ENCODE data around the gene ANXA4. TPM values are rescaled to one million over a fixed set of nuclear protein-coding genes. Genes with fewer than 3 reads are reported as not detected.

Gene ANXA4
- total RNA-seq, 1 experiment from 2014 or later: 183 TPM

GRCh38 chr2:69815717-69816116, 73.8 kb downstream of the ANXA4 start:
- intact Hi-C loops (cut with micrococcal nuclease; ENCODE audit: unreplicated experiment): loop anchor here (10.0 kb wide), 1 partner anchor 251 kb away; no protein-coding TSS in a partner anchor
- in situ Hi-C loops (cut with HindIII; ENCODE audit: low pct_unique_long_range_greater_than_20kb, low sequenced_read_pairs): no loop called here
- BruUV-seq (replicated peaks): no TSS peak

DNA sequence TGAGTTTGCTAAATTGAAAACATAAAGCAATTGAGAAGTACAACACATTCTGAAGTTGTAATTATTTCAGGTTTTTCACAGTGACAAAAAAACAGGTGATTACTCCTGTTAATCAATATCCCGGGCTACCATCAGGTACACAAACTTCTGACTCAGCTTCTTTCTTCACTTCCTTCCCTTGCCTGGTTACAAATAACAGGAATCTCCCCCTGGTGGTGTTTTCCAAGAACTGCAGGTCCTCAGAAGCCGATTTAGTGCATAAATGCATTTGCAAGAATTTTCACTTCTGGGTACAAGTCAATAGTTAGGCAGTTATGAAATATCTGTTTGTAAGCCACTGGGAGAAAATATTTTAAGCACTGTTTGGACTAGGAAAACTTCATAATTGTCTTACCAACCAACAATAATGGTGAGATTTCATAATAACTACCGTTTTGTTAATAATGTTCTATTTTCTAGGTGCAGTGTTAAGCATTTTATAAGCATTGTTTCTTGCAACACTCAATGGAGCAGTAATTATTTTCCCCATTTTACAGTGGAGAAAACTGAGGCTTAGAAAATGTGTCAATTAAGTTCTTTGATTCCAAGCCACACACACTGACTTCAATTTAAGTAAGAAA, 75.1 kb downstream of the ANXA4 start:
- intact Hi-C loops (cut with micrococcal nuclease; ENCODE audit: unreplicated experiment): loop anchor here (1.0 to 10.0 kb wide), 2 partner anchors 93 to 252 kb away; no protein-coding TSS in a partner anchor

More at GRCh38 chr2:69815717-69816116, 73.8 kb downstream of the ANXA4 start:
- POLR2A ChIA-PET: no interaction called here
- TF ChIP-seq, protein P1, sequence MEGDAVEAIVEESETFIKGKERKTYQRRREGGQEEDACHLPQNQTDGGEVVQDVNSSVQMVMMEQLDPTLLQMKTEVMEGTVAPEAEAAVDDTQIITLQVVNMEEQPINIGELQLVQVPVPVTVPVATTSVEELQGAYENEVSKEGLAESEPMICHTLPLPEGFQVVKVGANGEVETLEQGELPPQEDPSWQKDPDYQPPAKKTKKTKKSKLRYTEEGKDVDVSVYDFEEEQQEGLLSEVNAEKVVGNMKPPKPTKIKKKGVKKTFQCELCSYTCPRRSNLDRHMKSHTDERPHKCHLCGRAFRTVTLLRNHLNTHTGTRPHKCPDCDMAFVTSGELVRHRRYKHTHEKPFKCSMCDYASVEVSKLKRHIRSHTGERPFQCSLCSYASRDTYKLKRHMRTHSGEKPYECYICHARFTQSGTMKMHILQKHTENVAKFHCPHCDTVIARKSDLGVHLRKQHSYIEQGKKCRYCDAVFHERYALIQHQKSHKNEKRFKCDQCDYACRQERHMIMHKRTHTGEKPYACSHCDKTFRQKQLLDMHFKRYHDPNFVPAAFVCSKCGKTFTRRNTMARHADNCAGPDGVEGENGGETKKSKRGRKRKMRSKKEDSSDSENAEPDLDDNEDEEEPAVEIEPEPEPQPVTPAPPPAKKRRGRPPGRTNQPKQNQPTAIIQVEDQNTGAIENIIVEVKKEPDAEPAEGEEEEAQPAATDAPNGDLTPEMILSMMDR (IDR thresholded peaks at IDR 0.05): no peak
- no peak for TF ChIP-seq SIN3A (IDR thresholded peaks at IDR 0.05; ENCODE audit: borderline replicate concordance, insufficient read depth, low read depth, low read length)
- TF ChIP-seq TCF7L2 (IDR thresholded peaks at IDR 0.05; ENCODE audit: low read depth, low read length): no peak
- TF ChIP-seq, protein P2, sequence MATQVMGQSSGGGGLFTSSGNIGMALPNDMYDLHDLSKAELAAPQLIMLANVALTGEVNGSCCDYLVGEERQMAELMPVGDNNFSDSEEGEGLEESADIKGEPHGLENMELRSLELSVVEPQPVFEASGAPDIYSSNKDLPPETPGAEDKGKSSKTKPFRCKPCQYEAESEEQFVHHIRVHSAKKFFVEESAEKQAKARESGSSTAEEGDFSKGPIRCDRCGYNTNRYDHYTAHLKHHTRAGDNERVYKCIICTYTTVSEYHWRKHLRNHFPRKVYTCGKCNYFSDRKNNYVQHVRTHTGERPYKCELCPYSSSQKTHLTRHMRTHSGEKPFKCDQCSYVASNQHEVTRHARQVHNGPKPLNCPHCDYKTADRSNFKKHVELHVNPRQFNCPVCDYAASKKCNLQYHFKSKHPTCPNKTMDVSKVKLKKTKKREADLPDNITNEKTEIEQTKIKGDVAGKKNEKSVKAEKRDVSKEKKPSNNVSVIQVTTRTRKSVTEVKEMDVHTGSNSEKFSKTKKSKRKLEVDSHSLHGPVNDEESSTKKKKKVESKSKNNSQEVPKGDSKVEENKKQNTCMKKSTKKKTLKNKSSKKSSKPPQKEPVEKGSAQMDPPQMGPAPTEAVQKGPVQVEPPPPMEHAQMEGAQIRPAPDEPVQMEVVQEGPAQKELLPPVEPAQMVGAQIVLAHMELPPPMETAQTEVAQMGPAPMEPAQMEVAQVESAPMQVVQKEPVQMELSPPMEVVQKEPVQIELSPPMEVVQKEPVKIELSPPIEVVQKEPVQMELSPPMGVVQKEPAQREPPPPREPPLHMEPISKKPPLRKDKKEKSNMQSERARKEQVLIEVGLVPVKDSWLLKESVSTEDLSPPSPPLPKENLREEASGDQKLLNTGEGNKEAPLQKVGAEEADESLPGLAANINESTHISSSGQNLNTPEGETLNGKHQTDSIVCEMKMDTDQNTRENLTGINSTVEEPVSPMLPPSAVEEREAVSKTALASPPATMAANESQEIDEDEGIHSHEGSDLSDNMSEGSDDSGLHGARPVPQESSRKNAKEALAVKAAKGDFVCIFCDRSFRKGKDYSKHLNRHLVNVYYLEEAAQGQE (IDR thresholded peaks at IDR 0.05; ENCODE audit: insufficient read depth in 1 of 2, low read depth in 2 of 2, low read length in 1 of 2): no peak
- TF ChIP-seq POLR2AphosphoS5 (IDR thresholded peaks at IDR 0.05; ENCODE audit: low read depth, low read length): no peak
- Histone ChIP-seq H3K4me1 (ENCODE audit: control insufficient read depth, insufficient read depth, low read length) (no peaks in the 10 kb centered on the region), H3K9me3 (ENCODE audit: control insufficient read depth, insufficient read depth, low read depth, low read length) (no peaks in the 10 kb centered on the region), H3K4me3 (ENCODE audit: low read depth in 2 of 2, low read length in 2 of 2) (no peak overlapping the region), H3K27ac (ENCODE audit: low read length) (no peak overlapping the region), H3K27me3 (ENCODE audit: control insufficient read depth, insufficient read depth, low read length) (no peaks in the 10 kb centered on the region), H3K36me3 (ENCODE audit: control insufficient read depth, insufficient read depth, low read length) (peaks cover 9% of the 10 kb centered on the region; the same call in 1 of the 2 replicates)
- CTCF ChIA-PET: interaction anchor here (5.8 kb wide), 1 partner anchor 91 kb away, joined by 89 read pairs; no protein-coding TSS in a partner anchor
- DNase-seq (ENCODE audit: low read depth, low spot score) (no peak), ATAC-seq (no peak)

More for the DNA sequence above, 75.1 kb downstream of the ANXA4 start:
- ChIA-PET CTCF (interaction anchor here (0.6 to 5.8 kb wide), 3 partner anchors 73 to 92 kb away, joined by 3 to 89 read pairs (median 4); no protein-coding TSS in a partner anchor), POLR2A (no interaction called here)
- TF ChIP-seq, protein P2 (IDR thresholded peaks at IDR 0.05; ENCODE audit: insufficient read depth in 1 of 2, low read depth in 2 of 2, low read length in 1 of 2): no peak
- TF ChIP-seq, protein P1 (IDR thresholded peaks at IDR 0.05): peak; percentile 81; the same call in 1 of the 2 replicates
- no peak overlapping the region for H3K4me3 ChIP-seq (ENCODE audit: low read depth in 2 of 2, low read length in 2 of 2)
- BruUV-seq (replicated peaks): no TSS peak
- H3K27me3 ChIP-seq (ENCODE audit: control insufficient read depth, insufficient read depth, low read length): no peaks in the 10 kb centered on the region
- no peaks in the 10 kb centered on the region for H3K9me3 ChIP-seq (ENCODE audit: control insufficient read depth, insufficient read depth, low read depth, low read length)
- H3K4me1 ChIP-seq (ENCODE audit: control insufficient read depth, insufficient read depth, low read length): no peaks in the 10 kb centered on the region
- peaks cover 7% of the 10 kb centered on the region; the same call in 1 of the 2 replicates for H3K36me3 ChIP-seq (ENCODE audit: control insufficient read depth, insufficient read depth, low read length)
- peak; percentile 85; the same call in 1 of the 2 replicates for ATAC-seq
- peak; percentile 75 for DNase-seq (ENCODE audit: low read depth, low spot score)
- no peak overlapping the region for H3K27ac ChIP-seq (ENCODE audit: low read length)
- in situ Hi-C loops (cut with HindIII; ENCODE audit: low pct_unique_long_range_greater_than_20kb, low sequenced_read_pairs): no loop called here

All from Panc1 (cell line).